ENCODE results near the gene MERTK. TPM values are rescaled to one million over a fixed set of nuclear protein-coding genes. Genes with fewer than 3 reads are reported as not detected.
"Not testable (repeated sequence)": the region's sequence is repeated elsewhere in the genome, so short reads cannot be mapped to it uniquely, and the experiment has no call there.

MERTK gene
- total RNA-seq, 4 donors from 2014 or later, result 3.4 to 9.7 (median 4.9) TPM

GRCh38 chr2:111927723-111928122 is 29.3 kb downstream of the MERTK start:
- TF ChIP-seq CTCF (IDR thresholded peaks at IDR 0.05) (no peak), POLR2A (IDR thresholded peaks at IDR 0.05) (no peak)
- intact Hi-C loops (cut with DNase I; ENCODE audit: low total_unique reads), result no loop called here
- peak in 1 of 2 donors; percentile 43 for DNase-seq (ENCODE audit: low spot score in 2 of 2)
- WGBS, 2 donors, result 86 to 92% methylated on average over 2 of the region's 2 CpGs
- H3K4me3 ChIP-seq (ENCODE audit: low read depth, poor library complexity, severe bottlenecking), result no peak overlapping the region

DNA sequence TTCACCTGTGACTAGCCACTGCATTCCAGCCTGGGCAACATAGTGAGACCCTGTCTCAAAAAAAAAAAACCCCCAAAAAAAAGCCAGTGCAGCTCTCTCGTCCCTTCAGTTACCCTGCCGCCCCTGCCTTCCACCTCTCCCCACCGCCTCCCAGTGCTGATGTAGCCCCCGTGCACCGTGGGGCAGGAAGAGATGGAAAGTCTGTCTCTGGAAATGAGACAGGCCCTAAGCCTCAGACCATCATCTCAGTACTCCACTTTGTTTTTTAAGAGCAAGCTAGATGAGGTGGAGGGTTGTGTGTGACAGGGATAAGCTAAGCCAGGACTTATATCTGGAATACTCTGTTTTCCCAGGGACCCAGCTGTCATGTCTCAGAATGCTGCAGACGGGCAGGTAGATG is 32.0 kb downstream of the MERTK start:
- intact Hi-C loops (cut with DNase I; ENCODE audit: low total_unique reads), result no loop called here
- H3K4me3 ChIP-seq (ENCODE audit: low read depth, poor library complexity, severe bottlenecking), result no peak overlapping the region
- DNase-seq (ENCODE audit: low spot score in 2 of 2), result no peak
- TF ChIP-seq CTCF (IDR thresholded peaks at IDR 0.05), result no peak
- TF ChIP-seq POLR2A (IDR thresholded peaks at IDR 0.05), result no peak
- 85 to 88% methylated on average over 6 of the region's 6 CpGs for WGBS, 2 donors

- DNase-seq (ENCODE audit: low spot score in 2 of 2), result no peak
- intact Hi-C loops (cut with DNase I; ENCODE audit: low total_unique reads), result no loop called here
- TF ChIP-seq POLR2A (IDR thresholded peaks at IDR 0.05), result no peak
- no peak for TF ChIP-seq CTCF (IDR thresholded peaks at IDR 0.05)
- no peak overlapping the region for H3K4me3 ChIP-seq (ENCODE audit: low read depth, poor library complexity, severe bottlenecking)
- 14 to 19% methylated on average over 2 of the region's 2 CpGs for WGBS, 2 donors
These were observed 32.5 kb downstream of the MERTK start for GRCh38 chr2:111930875-111931274.

DNA sequence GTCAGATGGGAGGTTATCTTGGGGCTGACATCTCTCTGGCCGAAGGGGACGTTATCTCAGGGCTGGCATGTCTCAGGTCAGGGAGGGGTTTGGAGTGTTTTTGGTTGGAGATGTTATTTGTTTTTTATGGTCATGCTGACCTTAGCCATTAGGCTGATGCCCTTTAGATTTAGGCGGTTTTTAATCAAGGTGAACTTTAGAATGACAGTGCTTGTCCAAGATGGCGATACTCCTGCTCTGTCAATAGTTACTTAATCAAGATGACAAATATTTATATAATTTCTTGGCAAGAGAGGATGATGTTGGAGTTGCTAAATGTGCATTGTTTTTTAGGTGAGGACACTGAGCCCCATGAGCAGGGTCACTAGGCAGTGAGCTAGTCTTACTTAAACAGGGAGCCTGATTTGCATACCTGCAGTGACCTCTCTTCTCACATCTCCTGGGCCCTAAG is 34.5 kb downstream of the MERTK start:
- WGBS, 2 donors, result 93 to 98% methylated on average over 4 of the region's 4 CpGs
- H3K4me3 ChIP-seq (ENCODE audit: low read depth, poor library complexity, severe bottlenecking), result no peak overlapping the region
- no peak for TF ChIP-seq CTCF (IDR thresholded peaks at IDR 0.05)
- no peak for TF ChIP-seq POLR2A (IDR thresholded peaks at IDR 0.05)
- intact Hi-C loops (cut with DNase I; ENCODE audit: low total_unique reads), result no loop called here
- DNase-seq (ENCODE audit: low spot score in 2 of 2), result no peak

DNA sequence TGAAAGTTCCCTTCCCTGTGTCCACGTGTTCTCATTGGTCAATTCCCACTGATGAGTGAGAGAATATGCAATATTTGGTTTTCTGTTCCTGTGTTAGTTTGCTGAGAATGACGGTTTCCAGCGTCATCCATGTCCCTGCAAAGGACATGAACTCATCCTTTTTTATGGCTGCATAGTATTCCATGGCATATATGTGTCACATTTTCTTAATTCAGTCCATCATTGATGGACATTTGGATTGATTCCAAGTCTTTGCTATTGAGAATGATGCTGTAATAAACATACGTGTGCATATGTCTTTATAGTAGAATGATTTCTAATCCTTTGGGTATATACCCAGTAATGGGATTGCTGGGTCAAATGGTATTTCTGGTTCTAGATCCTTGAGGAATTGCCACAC is 35.5 kb downstream of the MERTK start:
- DNase-seq (ENCODE audit: low spot score in 2 of 2); intact Hi-C loops (cut with DNase I; ENCODE audit: low total_unique reads): not testable (repeated sequence)

DNA sequence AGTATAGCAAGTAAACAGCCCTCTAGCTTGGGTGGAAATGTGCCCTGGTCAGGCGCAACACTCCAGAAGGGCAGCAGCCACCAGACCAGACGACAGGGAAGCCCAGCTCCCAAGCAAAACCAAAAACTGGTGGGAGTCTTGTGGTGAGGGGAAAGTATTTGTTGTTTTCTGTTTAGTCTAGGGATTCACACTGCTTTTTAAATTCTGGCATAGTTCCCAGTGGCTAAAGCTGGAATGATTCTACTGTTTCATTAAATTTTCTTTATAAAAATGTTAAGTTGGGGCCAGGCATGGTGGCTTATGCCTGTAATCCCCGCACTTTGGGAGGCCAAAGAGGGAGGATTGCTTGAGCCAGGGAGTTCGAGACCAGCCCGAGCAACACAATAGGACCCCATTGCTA is 38.5 kb downstream of the MERTK start:
- intact Hi-C loops (cut with DNase I; ENCODE audit: low total_unique reads), result no loop called here
- H3K4me3 ChIP-seq (ENCODE audit: low read depth, poor library complexity, severe bottlenecking), result no peak overlapping the region
- TF ChIP-seq CTCF (IDR thresholded peaks at IDR 0.05) (no peak), POLR2A (IDR thresholded peaks at IDR 0.05) (no peak)
- 68 to 87% methylated on average over 5 of the region's 5 CpGs for WGBS, 2 donors
- no peak for DNase-seq (ENCODE audit: low spot score in 2 of 2)

More for the DNA sequence above, 35.5 kb downstream of the MERTK start:
- 72 to 85% methylated on average over 4 of the region's 4 CpGs for WGBS, 2 donors
- not testable (repeated sequence) for H3K4me3 ChIP-seq (ENCODE audit: low read depth, poor library complexity, severe bottlenecking)
